NCI-H2107 treated with DMSO at 0.1 percent for 48 hours (cell line): ENCODE measurements around the gene SLC4A4.

ENCODE experiments used
- DNase-seq: peaks from one replicate; lab custom pipeline; 2025; ENCODE audit not compliant: unreplicated experiment; lab: John Stamatoyannopoulos, UW

The SLC4A4 gene

GRCh38 chr4:71356924-71357663 is 18.3 kb downstream of the SLC4A4 start:
- no peak for DNase-seq

GRCh38 chr4:71360844-71361243 is 22.0 kb downstream of the SLC4A4 start:
- DNase-seq = no peak

DNA sequence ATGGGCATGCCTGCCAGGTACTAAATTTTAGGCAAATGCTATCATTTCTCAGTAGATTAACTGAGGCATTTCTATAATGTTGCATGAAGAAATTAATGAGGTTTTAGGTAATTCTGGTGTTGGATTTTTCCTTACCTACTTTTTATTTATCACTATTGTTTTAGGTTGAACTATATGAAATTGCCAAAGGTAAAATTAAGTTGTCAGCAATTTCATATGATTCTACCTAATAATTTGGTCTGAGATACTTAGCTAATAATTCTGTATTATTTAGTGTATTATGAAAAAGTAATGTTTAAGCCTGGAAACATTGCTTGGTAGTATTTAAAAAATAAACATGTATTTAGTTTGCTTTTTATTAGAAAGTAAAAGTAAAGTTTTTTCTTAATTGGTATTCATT is 22.7 kb downstream of the SLC4A4 start:
- no peak for DNase-seq

DNA sequence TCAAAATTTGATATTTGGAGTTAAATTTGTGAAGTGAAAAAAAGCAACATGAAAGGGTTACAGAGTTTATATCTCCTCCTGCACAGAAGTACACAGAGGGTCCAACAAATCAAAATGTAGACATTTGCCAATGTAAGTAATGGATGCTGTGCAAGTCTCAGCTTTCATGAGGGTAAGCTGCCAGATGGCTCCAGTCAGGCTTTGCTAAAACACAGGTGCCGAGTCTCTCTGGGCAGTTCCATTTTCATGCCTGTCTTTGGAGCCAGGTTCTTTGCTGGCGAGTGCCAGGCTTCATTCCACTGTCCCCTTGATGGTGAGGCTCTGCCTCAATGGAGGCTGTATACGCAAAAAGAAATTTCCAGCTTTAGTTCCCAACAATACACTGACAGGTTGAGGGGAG is 27.9 kb downstream of the SLC4A4 start:
- DNase-seq = no peak

DNA sequence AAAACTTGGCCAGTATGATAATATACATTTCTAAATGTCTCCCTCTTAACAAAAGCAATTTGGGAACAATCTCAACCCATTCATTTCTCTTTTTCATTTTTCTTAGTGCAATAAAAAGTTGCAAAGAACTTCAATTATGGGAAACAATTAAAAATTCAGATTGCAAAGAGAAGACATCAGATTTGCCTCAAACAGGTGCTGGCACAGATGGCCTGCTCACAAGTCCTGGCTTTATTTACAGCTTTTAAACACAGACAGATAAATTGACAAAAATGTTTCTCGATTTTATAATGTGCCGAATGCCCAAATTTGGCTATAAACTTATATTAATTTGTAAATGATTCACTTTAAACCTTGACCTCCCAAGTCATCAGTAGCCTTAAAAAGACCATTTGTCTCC is 28.7 kb downstream of the SLC4A4 start:
- no peak for DNase-seq

GRCh38 chr4:71368906-71369305 is 30.1 kb downstream of the SLC4A4 start:
- no peak for DNase-seq

- DNase-seq = no peak
Measured at GRCh38 chr4:71369536-71369935, 30.7 kb downstream of the SLC4A4 start.

- DNase-seq = no peak
Measured at GRCh38 chr4:71375494-71375893, 36.7 kb downstream of the SLC4A4 start.

GRCh38 chr4:71377561-71377960 is 38.7 kb downstream of the SLC4A4 start:
- DNase-seq = no peak

DNA sequence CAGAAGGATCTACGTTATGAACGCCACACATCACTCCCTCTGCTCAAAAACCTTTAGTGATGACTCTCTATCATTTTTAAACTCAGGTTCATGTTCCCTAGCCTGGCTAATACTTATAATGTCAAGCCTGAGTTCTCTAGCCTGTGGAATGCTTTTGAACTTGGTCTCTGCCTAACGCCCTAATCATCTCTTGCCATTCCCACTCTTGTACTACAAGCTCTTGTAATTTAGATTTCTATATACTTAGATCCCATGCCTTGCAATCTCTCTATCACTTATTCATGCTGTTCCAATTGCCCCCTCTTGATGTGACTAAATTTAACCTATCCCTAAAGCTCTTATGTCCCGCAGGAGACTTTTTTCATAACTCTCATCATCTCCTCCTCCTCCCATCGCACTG is 40.3 kb downstream of the SLC4A4 start:
- DNase-seq = no peak

GRCh38 chr4:71380788-71381187 is 42.0 kb downstream of the SLC4A4 start:
- DNase-seq = no peak

DNA sequence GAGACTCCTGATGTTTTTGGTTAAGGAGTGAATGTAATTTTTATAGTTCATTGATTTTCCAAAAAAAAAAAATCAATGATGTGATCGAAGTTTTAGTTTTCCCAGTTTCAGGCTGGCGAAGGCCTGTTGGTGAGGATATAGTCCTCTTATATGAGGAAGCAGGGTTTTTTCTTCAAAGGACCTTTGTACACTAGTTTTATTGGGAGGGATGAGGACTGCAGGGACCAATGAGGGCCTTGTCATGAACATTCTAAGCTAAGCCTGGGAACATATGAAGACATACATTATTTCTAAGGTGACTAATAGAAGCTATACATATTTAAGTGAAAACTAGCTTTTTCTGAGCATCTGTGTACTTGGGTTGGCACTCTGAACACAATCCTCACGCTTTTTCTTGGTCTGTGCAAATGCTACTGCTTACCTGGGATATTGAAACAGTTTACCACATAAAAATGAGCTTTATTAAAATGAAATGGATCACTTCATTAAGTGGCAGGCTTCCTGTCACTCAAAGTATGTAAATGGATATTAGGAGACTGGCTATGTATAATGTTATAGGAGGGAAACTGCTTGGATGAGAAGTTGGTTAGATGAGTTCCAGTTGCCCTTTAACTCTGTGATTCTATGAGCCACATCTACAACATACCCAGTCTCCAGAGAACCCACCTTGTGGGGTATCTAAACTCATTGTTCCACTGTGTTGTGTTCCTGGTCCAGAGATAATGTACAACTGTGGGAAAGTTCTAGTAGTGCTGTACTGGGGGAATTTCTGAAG is 43.5 kb downstream of the SLC4A4 start:
- no peak for DNase-seq

DNA sequence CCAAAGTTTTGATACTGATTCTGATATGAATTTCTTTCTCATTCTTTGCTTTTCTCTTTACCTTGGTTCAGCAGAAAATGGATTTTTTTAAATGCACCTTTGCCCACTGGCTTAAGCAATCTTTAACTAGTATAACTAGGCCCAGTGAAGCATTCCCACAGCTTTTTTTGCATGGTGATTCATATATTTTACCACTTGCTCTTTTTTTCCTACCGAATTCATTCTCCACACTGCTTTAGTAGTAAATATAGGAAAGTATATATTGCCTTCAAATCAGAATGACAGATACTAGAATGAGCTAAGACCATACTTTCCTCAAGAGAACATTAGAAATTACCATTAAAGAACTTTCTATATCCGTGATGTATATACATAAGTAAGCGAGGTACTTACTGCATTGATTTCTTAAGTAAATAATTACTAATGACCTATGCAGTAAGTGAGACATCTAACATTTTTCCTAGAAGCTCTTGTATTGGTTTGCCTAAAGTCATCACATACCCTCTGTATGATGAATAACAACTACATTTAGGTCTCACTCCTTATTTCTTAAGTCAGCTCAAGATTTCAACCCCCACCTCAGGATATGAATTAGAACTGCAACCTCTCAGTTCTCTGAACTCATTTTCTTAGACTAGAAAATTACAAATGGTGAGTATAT is 44.2 kb downstream of the SLC4A4 start:
- no peak for DNase-seq

DNA sequence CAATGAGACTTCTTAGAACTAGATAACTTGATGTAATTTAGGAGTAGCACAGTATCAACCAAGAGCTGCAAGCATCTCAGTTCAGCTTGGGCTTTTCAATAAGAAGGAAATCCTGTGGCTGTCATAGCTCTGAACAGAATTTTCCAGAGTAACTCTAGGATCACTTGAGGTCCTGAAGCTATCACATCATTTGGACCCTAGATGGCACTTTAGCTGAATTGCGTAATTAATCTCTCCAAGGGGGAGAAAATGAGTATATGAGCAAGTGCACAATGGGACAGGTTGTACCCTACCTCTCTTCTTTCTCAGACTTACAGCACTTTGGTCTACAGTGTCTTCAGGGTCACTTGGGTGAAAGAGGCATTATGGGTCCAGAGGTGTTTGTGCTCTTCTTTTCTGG is 45.2 kb downstream of the SLC4A4 start:
- DNase-seq = no peak

DNA sequence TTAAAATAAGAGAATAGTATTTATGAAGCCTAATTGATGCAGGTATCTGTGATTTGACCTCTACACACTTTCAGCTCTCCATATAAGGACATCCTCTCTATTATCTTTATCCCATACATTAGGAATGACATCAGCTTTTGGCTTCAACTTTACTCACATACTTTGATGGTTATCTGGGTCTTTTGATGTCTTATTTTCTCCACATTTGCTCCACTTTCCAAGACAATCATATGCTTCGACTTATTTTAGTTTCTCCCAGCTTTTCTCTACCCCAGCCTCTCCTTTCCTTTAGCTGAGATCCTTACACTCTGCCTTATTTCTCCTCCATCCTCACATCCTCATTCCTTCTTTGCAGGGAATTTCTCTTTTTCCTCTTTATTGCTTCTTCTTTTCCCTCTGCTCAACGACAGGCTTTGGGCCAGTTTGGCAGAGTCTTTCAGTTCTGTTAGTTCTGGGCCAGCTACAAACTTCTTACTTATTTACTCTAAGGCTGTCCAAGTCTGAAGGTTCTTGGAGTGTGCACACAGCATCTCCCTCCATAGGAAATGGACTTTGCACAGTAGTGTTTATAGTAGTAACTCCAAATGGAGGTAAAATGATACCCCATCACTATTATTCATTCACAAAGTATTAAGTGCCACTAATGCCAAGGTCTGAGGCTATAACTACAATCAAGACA is 50.5 kb downstream of the SLC4A4 start:
- DNase-seq = no peak

GRCh38 chr4:71392109-71392508 is 53.3 kb downstream of the SLC4A4 start:
- no peak for DNase-seq

DNA sequence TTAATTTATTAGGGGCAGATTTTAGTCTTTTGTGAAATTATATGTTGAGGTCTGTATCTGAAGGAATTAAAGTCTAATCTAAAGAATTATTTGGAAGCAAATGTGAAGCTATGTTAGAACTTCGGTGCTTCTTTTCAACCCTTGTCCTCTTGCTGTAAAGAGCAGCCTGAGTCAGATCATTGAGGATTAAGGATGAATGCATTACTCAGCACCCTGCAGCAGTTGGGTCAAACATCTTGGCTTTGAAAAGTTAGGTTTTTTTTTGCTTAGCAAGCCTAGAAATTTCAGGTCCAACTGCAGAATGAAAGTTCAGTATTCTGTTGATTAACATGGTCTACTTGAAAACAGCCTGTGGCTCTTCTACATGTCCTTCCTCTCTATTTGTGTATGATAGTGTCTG is 57.6 kb downstream of the SLC4A4 start:
- DNase-seq = no peak

- DNase-seq = no peak
Measured at GRCh38 chr4:71400810-71401209, 62.0 kb downstream of the SLC4A4 start.

GRCh38 chr4:71402616-71403015 is 63.8 kb downstream of the SLC4A4 start:
- DNase-seq = no peak

DNA sequence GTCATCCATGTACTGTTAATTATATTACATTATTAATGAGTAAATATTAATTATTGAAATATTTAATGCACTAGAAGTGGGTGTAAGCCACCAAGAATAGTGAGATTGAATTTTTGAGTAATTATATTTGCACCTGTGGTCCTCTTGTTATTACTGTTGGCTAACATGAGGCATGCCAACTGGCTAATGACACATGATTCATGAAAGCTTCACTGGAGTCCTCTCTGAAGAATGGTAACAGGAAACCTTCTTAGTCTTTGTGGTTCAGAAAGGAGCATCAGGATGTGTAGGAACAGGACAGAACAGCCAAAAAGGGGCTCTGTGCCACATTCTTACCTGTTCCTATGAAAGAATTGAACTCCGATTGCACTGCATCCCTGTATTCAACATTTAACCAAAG is 65.2 kb downstream of the SLC4A4 start:
- DNase-seq = no peak

DNA sequence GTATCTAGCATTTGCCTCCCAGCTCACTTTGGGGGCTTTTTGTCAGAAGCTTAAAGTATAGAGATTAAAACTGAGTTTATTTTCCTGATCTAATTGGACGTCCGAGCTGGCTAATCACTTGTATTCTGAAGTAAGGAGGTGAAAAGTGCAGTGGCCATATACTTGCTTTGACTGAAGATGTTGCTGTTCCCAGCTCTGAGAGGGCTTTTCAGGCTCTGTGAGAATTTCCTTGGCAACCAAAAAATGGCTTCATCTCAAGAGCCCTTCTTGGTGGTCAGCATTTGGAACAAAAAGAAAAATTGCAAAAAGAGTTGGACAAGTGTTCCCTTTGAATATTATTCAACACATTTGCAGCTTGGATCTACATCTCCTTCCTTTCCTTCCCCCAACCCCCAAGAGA is 67.0 kb downstream of the SLC4A4 start:
- no peak for DNase-seq
